ENCODE data around the gene MXRA5.
"Not testable (repeated sequence)": the region's sequence is repeated elsewhere in the genome, so short reads cannot be mapped to it uniquely, and the experiment has no call there.

The MXRA5 gene

GRCh38 chrX:3320471-3321046 is 25.9 kb downstream of the MXRA5 start:
- no peak for DNase-seq

- DNase-seq: no peak
Observed at GRCh38 chrX:3317191-3317718, 29.2 kb downstream of the MXRA5 start.

- no peak for DNase-seq
Observed at GRCh38 chrX:3312109-3312508, 34.3 kb downstream of the MXRA5 start.

- DNase-seq: no peak
Observed at GRCh38 chrX:3307881-3308280, 38.6 kb downstream of the MXRA5 start.

- DNase-seq: no peak
Observed at GRCh38 chrX:3299636-3300035, 46.8 kb downstream of the MXRA5 start.

- DNase-seq: no peak
Observed at GRCh38 chrX:3295731-3296130, 50.7 kb downstream of the MXRA5 start.

- DNase-seq: no peak
Observed at GRCh38 chrX:3293251-3293650, 53.2 kb downstream of the MXRA5 start.

- no peak for DNase-seq
Observed at GRCh38 chrX:3290561-3290960, 55.9 kb downstream of the MXRA5 start.

- DNase-seq: no peak
Observed at GRCh38 chrX:3286196-3286945, 60.1 kb downstream of the MXRA5 start.

- DNase-seq: no peak
Observed at GRCh38 chrX:3280706-3281105, 65.7 kb downstream of the MXRA5 start.

- DNase-seq: not testable (repeated sequence)
Observed at GRCh38 chrX:3273668-3274067, 72.8 kb downstream of the MXRA5 start.

GRCh38 chrX:3271834-3272186 is 74.6 kb downstream of the MXRA5 start:
- DNase-seq: no peak

- DNase-seq: no peak
Observed at GRCh38 chrX:3271183-3271833, 75.1 kb downstream of the MXRA5 start.

GRCh38 chrX:3268829-3269228 is 77.6 kb downstream of the MXRA5 start:
- DNase-seq: no peak

- DNase-seq: no peak
Observed at GRCh38 chrX:3263681-3264126, 82.7 kb downstream of the MXRA5 start.

- DNase-seq: no peak
Observed at GRCh38 chrX:3262901-3263300, 83.6 kb downstream of the MXRA5 start.
